OCI-LY7 (cell line): ENCODE results near the gene NXF1. TPM values are rescaled to one million over a fixed set of nuclear protein-coding genes. Genes with fewer than 3 reads are reported as not detected.

ENCODE experiments used
- BruUV-seq: library from RNA; stranded (reverse); fragments of 400-500 nt; replicated peaks from 2 replicates; lab custom pipeline; 2021; lab: Mats Ljungman, UMichigan
- CTCF ChIA-PET: fragments of 300-600 bp; sonication (Branson Sonifier 250); formaldehyde crosslinking; loops from one replicate; lab custom pipeline; 2022; ENCODE audit warnings: antibody characterized with exemption; ENCODE audit not compliant: unreplicated experiment; lab: Charles Lee
- POLR2A ChIA-PET: fragments of 300-600 bp; sonication (Branson Sonifier 250); formaldehyde crosslinking; loops from one replicate; lab custom pipeline; 2022; ENCODE audit warnings: antibody characterized with exemption; lab: Charles Lee
- DNase-seq: peaks from one replicate; pipeline ENCODE4 v3.0.0-alpha.2; 2015; ENCODE audit warnings: low spot score
- H2AFZ ChIP-seq: fragments of 200-600 bp; sonication (generic), shearing (Covaris generic); 2 replicates; pipeline ENCODE4 v1.6.1; 2014; ENCODE audit warnings: mild to moderate bottlenecking, antibody characterized with exemption, low read length, moderate library complexity
- H3K27ac ChIP-seq: fragments of 200-600 bp; sonication (generic); 2 replicates; pipeline ENCODE4 v1.5.1; 2014; ENCODE audit warnings: mixed run types, low read depth, mild to moderate bottlenecking, moderate library complexity, low read length, inconsistent platforms; ENCODE audit not compliant: poor library complexity, severe bottlenecking
- H3K36me3 ChIP-seq: fragments of 200-600 bp; sonication (generic); 2 replicates; pipeline ENCODE4 v1.6.1; 2014; ENCODE audit warnings: mild to moderate bottlenecking, antibody characterized with exemption, low read length, moderate library complexity, mixed read lengths; ENCODE audit not compliant: insufficient read depth
- H3K4me1 ChIP-seq: fragments of 200-600 bp; sonication (generic); 2 replicates; pipeline ENCODE4 v1.5.1; 2014; ENCODE audit warnings: mild to moderate bottlenecking, low read length; ENCODE audit not compliant: insufficient read depth, poor library complexity, severe bottlenecking
- H3K4me2 ChIP-seq: fragments of 200-600 bp; sonication (generic); 2 replicates; pipeline ENCODE4 v1.6.1; 2014; ENCODE audit warnings: mild to moderate bottlenecking, low read length
- H3K4me3 ChIP-seq: fragments of 200-600 bp; sonication (generic); 2 replicates; pipeline ENCODE4 v1.5.1; 2014; ENCODE audit warnings: mild to moderate bottlenecking, low read depth, low read length; ENCODE audit not compliant: poor library complexity, severe bottlenecking
- H3K79me2 ChIP-seq: fragments of 200-600 bp; sonication (generic); 2 replicates; pipeline ENCODE4 v1.6.1; 2016; ENCODE audit warnings: low read depth, mild to moderate bottlenecking, low read length, moderate library complexity, mixed read lengths; ENCODE audit not compliant: insufficient read depth
- H3K9me2 ChIP-seq: fragments of 200-600 bp; sonication (generic); 2 replicates; pipeline ENCODE4 v1.6.1; 2016; ENCODE audit warnings: mild to moderate bottlenecking, low read length, mixed read lengths; ENCODE audit not compliant: insufficient read depth
- H3K9me3 ChIP-seq: fragments of 200-600 bp; sonication (generic); 2 replicates; pipeline ENCODE4 v1.6.1; 2014; ENCODE audit warnings: mild to moderate bottlenecking, mixed run types, low read length, mixed read lengths
- H4K20me1 ChIP-seq: fragments of 200-600 bp; sonication (generic); 2 replicates; pipeline ENCODE4 v1.6.1; 2014; ENCODE audit warnings: mild to moderate bottlenecking, antibody characterized with exemption, low read length, moderate library complexity, mixed read lengths; ENCODE audit not compliant: insufficient read depth
- CTCF ChIP-seq: fragments of 200-600 bp; sonication (generic); conservative IDR thresholded peaks from 2 replicates; pipeline ENCODE4 v1.5.1; 2014; ENCODE audit warnings: mild to moderate bottlenecking, antibody characterized with exemption, low read length, moderate library complexity, mixed read lengths
- EZH2phosphoT487 ChIP-seq: fragments of 200-600 bp; sonication (generic); IDR thresholded peaks from 2 replicates; pipeline ENCODE4 v1.6.1; 2018; ENCODE audit warnings: low read depth, borderline replicate concordance, mild to moderate bottlenecking, mixed run types, antibody characterized with exemption, low read length, moderate library complexity, mixed read lengths
- intact Hi-C: fragments of 100-400 bp; cut with micrococcal nuclease; formaldehyde crosslinking; loops from one replicate; pipeline ENCODE4 v1.10.0; 2022; ENCODE audit not compliant: unreplicated experiment
- total RNA-seq, 2 experiments: library from RNA; depleted of rRNA in 1 of 2; stranded (reverse); fragments of >200 nt in 1 of 2; shearing (Covaris generic) in 1 of 2; gene quantifications; 2 replicates each; pipeline ENCODE4 v1.2.3, GENCODE V29; 2014 to 2022

Gene NXF1
- total RNA-seq, 2 experiments from 2014 or later = 53.3 to 62.0 TPM

DNA sequence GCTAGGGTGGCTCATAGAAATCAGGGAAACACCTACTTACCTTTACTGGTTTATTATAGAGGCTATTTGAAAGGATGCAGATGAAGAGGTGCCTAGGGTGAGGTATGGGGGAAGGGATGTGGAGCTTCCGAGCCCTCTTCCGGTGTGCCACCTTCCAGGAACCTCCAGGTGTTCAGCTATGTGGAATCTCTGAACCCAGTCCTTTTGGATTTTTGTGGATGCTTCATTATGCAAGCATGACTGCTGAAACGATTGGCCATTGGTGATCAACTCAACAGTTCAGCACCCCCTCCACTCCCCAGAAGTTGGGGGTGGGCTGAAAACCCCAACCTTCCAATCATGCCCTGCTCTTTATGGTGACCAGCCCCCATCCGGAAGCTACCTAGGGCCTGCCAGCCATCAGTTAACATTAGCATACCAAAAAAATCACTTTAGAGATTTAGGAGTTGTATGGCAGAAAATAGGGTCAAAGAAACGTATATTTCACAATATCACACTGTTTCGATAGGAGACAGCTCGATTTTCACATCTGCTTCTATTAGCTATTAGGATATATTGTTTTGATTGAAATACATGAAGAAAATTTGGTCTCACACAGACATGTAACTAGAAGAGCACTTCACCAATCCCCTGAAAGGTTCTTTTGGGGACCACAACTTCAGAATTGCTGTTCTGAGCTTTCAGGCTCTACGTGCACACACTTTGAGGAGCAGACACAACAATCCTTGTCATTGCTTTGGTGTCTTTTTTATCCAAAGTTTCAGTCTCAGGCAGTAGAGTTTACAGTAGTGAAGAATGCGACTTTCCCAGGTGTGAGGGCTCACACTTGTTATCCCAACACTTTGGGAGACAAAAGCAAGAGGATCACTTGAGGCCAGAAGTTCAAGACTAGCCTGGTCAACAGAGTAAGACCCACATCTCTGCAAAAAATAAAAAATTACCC lies 47.1 kb downstream of the NXF1 start:
- CTCF ChIA-PET = interaction anchor here (0.5 kb wide), 2 partner anchors 72 to 213 kb away, joined by 9 to 13 read pairs; no protein-coding TSS in a partner anchor
- peaks cover 5% of the 10 kb centered on the region; the same call in 1 of the 2 replicates for H3K36me3 ChIP-seq
- no peak for TF ChIP-seq EZH2phosphoT487
- no peak for TF ChIP-seq CTCF
- no peaks in the 10 kb centered on the region for H3K9me2 ChIP-seq
- no peak for DNase-seq
- no peak overlapping the region for H3K4me2 ChIP-seq
- no peaks in the 10 kb centered on the region for H4K20me1 ChIP-seq
- H3K27ac ChIP-seq = no peak overlapping the region
- H2AFZ ChIP-seq = peak overlapping the region; percentile 1; the same call in 1 of the 2 replicates
- no TSS peak for BruUV-seq
- POLR2A ChIA-PET = interaction anchor here (0.6 to 1.4 kb wide), 4 partner anchors 10 to 99 kb away, joined by 3 to 8 read pairs (median 4); partner anchors contain the start of gene TAF6L
- no peak overlapping the region for H3K4me3 ChIP-seq
- H3K4me1 ChIP-seq = peaks cover 27% of the 10 kb centered on the region
- intact Hi-C loops = no loop called here
- peaks cover 17% of the 10 kb centered on the region; the same call in 1 of the 2 replicates for H3K79me2 ChIP-seq
- H3K9me3 ChIP-seq = no peaks in the 10 kb centered on the region

DNA sequence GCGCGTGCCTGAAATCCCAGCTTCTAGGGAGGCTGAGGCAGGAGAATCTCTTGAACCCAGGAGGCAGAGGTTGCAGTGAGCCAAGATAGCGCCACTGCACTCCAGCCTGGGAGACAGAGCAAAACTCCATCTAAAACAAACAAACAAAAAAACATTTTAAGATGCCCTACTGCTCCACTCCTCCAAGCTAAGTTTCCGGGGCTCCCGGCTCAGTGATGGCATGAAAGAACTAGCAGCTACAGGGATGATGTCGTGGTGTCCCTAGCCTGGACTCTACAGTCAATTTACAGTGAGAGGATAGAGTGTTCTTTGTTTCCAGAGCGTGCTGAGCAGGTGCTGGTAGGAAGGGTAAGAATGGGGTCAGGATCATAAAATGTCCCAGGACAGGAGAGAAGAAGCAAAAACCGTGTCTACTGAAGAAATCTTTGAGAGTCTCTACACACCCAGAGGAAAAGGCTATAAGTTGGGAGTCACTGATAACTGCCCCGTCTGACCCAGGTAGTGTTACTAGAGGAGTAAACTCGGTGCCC lies 50.1 kb downstream of the NXF1 start:
- TF ChIP-seq CTCF (no peak), EZH2phosphoT487 (no peak)
- H3K4me1 ChIP-seq = peaks cover 20% of the 10 kb centered on the region
- no peaks in the 10 kb centered on the region for H3K9me2 ChIP-seq
- no TSS peak for BruUV-seq
- POLR2A ChIA-PET = interaction anchor here (1.0 kb wide), 1 partner anchor 100 kb away, joined by 8 read pairs; no protein-coding TSS in a partner anchor
- peak overlapping the region; percentile 71 for H3K4me3 ChIP-seq
- no peak overlapping the region for H3K27ac ChIP-seq
- intact Hi-C loops = no loop called here
- H3K4me2 ChIP-seq = peak overlapping the region; percentile 63
- CTCF ChIA-PET = no interaction called here
- H3K36me3 ChIP-seq = no peaks in the 10 kb centered on the region
- H4K20me1 ChIP-seq = no peaks in the 10 kb centered on the region
- DNase-seq = no peak
- H3K9me3 ChIP-seq = no peaks in the 10 kb centered on the region
- H2AFZ ChIP-seq = no peak overlapping the region
- no peaks in the 10 kb centered on the region for H3K79me2 ChIP-seq
